ENCODE data around the gene CD244.
"Not testable (repeated sequence)": the region's sequence is repeated elsewhere in the genome, so short reads cannot be mapped to it uniquely, and the experiment has no call there.

CD244 gene

GRCh38 chr1:160907976-160908375, 45.3 kb upstream of the CD244 start:
- Histone ChIP-seq H4K20me1 (ENCODE audit: insufficient read depth, low read length) (no peaks in the 10 kb centered on the region), H3K79me2 (ENCODE audit: low read length) (no peaks in the 10 kb centered on the region), H3K4me3 (ENCODE audit: low read length) (no peak overlapping the region), H2AFZ (ENCODE audit: low read depth, low read length) (no peak overlapping the region), H3K9ac (ENCODE audit: low read length) (no peak overlapping the region), H3K4me1 (ENCODE audit: low read length) (no peaks in the 10 kb centered on the region), H3K4me2 (ENCODE audit: low read length) (no peak overlapping the region), H3K27ac (ENCODE audit: low read length) (no peak overlapping the region), H3K27me3 (ENCODE audit: low read depth, low read length) (peaks cover 5% of the 10 kb centered on the region), H3K9me3 (ENCODE audit: insufficient read depth, low read length) (no peaks in the 10 kb centered on the region), H3K36me3 (replicated peaks; ENCODE audit: low read depth, low read length) (no peaks in the 10 kb centered on the region)
- TF ChIP-seq CTCF (IDR thresholded peaks at IDR 0.05; ENCODE audit: low read depth, low read length) (no peak), EZH2phosphoT487 (IDR thresholded peaks at IDR 0.05; ENCODE audit: low read depth) (no peak)

- no peaks in the 10 kb centered on the region for H3K36me3 ChIP-seq (replicated peaks; ENCODE audit: low read depth, low read length)
- no peaks in the 10 kb centered on the region for H3K4me1 ChIP-seq (ENCODE audit: low read length)
- H4K20me1 ChIP-seq (ENCODE audit: insufficient read depth, low read length), result no peaks in the 10 kb centered on the region
- no peak overlapping the region for H3K4me3 ChIP-seq (ENCODE audit: low read length)
- no peak for TF ChIP-seq EZH2phosphoT487 (IDR thresholded peaks at IDR 0.05; ENCODE audit: low read depth)
- no peak for TF ChIP-seq CTCF (IDR thresholded peaks at IDR 0.05; ENCODE audit: low read depth, low read length)
- H3K79me2 ChIP-seq (ENCODE audit: low read length), result no peaks in the 10 kb centered on the region
- no peak overlapping the region for H2AFZ ChIP-seq (ENCODE audit: low read depth, low read length)
- H3K9me3 ChIP-seq (ENCODE audit: insufficient read depth, low read length), result no peaks in the 10 kb centered on the region; the same call in 1 of the 2 replicates
- no peak overlapping the region for H3K4me2 ChIP-seq (ENCODE audit: low read length)
- peaks cover 21% of the 10 kb centered on the region for H3K27me3 ChIP-seq (ENCODE audit: low read depth, low read length)
- no peak overlapping the region for H3K27ac ChIP-seq (ENCODE audit: low read length)
- H3K9ac ChIP-seq (ENCODE audit: low read length), result no peak overlapping the region
These were observed 42.9 kb upstream of the CD244 start for GRCh38 chr1:160905617-160905989.

GRCh38 chr1:160904783-160905616, 42.3 kb upstream of the CD244 start:
- H3K4me2 ChIP-seq (ENCODE audit: low read length), result no peak overlapping the region
- no peaks in the 10 kb centered on the region for H4K20me1 ChIP-seq (ENCODE audit: insufficient read depth, low read length)
- H3K27ac ChIP-seq (ENCODE audit: low read length), result no peak overlapping the region
- H3K27me3 ChIP-seq (ENCODE audit: low read depth, low read length), result peaks cover 21% of the 10 kb centered on the region
- no peaks in the 10 kb centered on the region for H3K79me2 ChIP-seq (ENCODE audit: low read length)
- no peaks in the 10 kb centered on the region for H3K36me3 ChIP-seq (replicated peaks; ENCODE audit: low read depth, low read length)
- H3K4me1 ChIP-seq (ENCODE audit: low read length), result no peaks in the 10 kb centered on the region
- H3K4me3 ChIP-seq (ENCODE audit: low read length), result no peak overlapping the region
- H3K9ac ChIP-seq (ENCODE audit: low read length), result no peak overlapping the region
- no peaks in the 10 kb centered on the region; the same call in 1 of the 2 replicates for H3K9me3 ChIP-seq (ENCODE audit: insufficient read depth, low read length)
- no peak overlapping the region for H2AFZ ChIP-seq (ENCODE audit: low read depth, low read length)
- TF ChIP-seq CTCF (IDR thresholded peaks at IDR 0.05; ENCODE audit: low read depth, low read length), result no peak

- H3K79me2 ChIP-seq (ENCODE audit: low read length); H3K9ac ChIP-seq (ENCODE audit: low read length); H4K20me1 ChIP-seq (ENCODE audit: insufficient read depth, low read length); H3K27ac ChIP-seq (ENCODE audit: low read length); H2AFZ ChIP-seq (ENCODE audit: low read depth, low read length); H3K4me1 ChIP-seq (ENCODE audit: low read length); H3K4me2 ChIP-seq (ENCODE audit: low read length); H3K4me3 ChIP-seq (ENCODE audit: low read length); H3K36me3 ChIP-seq (replicated peaks; ENCODE audit: low read depth, low read length); H3K9me3 ChIP-seq (ENCODE audit: insufficient read depth, low read length): not testable (repeated sequence)
- H3K27me3 ChIP-seq (ENCODE audit: low read depth, low read length), result peaks cover 21% of the 10 kb centered on the region
These were observed 39.6 kb upstream of the CD244 start for GRCh38 chr1:160902251-160902650.

All from OCI-LY3 (cell line).